ENCODE data around the gene PRDM12. TPM values are rescaled to one million over a fixed set of nuclear protein-coding genes. Genes with fewer than 3 reads are reported as not detected.

The PRDM12 gene
- total RNA-seq, 1 experiment from 2014 or later, result not detected

DNA sequence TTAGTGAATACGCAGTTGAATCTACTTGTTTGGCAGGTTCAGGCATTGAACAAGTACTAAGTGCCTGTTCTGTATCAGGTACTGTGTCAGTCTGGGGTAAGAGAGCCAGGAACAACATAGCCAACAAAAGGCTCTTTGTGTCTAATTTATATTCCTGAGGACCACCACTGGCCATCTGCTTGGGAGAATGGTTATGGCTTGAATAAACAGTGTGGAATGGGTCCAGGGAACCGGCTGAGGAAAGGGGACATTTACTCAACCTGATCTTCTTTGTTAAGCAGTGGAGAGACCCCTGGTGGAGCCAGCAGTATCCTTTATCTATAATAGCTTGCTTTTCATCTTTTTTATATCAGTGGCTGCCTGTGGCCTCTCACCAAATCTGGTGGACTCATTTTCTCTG, 67.7 kb downstream of the PRDM12 start:
- Histone ChIP-seq H3K23me2 (ENCODE audit: insufficient read length, low read depth, low read length, poor library complexity, severe bottlenecking) (no peaks in the 10 kb centered on the region), H2AK5ac (ENCODE audit: insufficient read length, low read length) (no peak overlapping the region), H3K79me1 (ENCODE audit: insufficient read depth, low read depth, low read length, poor library complexity, severe bottlenecking) (peaks cover 2% of the 10 kb centered on the region), H3K4ac (ENCODE audit: low read depth, low read length) (no peak overlapping the region), H2BK20ac (ENCODE audit: low read depth, low read length, poor library complexity, severe bottlenecking) (no peak overlapping the region), H4K20me1 (ENCODE audit: control insufficient read depth, insufficient read depth, insufficient read length) (no peaks in the 10 kb centered on the region), H3T11ph (ENCODE audit: low read length) (no peak overlapping the region), H3K27me3 (ENCODE audit: insufficient read depth, low read length) (no peaks in the 10 kb centered on the region), H2BK15ac (ENCODE audit: low read depth, low read length) (no peak overlapping the region), H4K8ac (replicated peaks; ENCODE audit: insufficient read length, low read depth, low read length) (no peak overlapping the region), H3K4me1 (ENCODE audit: insufficient read depth, low read length) (no peaks in the 10 kb centered on the region; the same call in 1 of the 2 replicates), H3K79me2 (ENCODE audit: insufficient read depth, low read length) (peaks cover 1% of the 10 kb centered on the region; the same call in 1 of the 2 replicates), H3K4me2 (ENCODE audit: insufficient read depth, insufficient read length, low read length) (no peak overlapping the region), H2BK120ac (ENCODE audit: low read depth, low read length, poor library complexity, severe bottlenecking) (no peak overlapping the region), H3K18ac (ENCODE audit: insufficient read length, low read depth, low read length) (no peak overlapping the region), H3K56ac (ENCODE audit: insufficient read length, low read depth, low read length) (no peak overlapping the region), H2BK12ac (ENCODE audit: insufficient read length, low read depth, low read length) (no peak overlapping the region), H4K91ac (ENCODE audit: insufficient read length, low read depth, low read length) (no peak overlapping the region), H3K23ac (ENCODE audit: insufficient read length, low read depth, low read length) (no peak overlapping the region), H4K5ac (ENCODE audit: insufficient read length, low read depth, low read length) (no peak overlapping the region), H3K9ac (ENCODE audit: extremely low read depth, insufficient read length, low read length) (no peak overlapping the region), H3K27ac (ENCODE audit: insufficient read length, low read depth, low read length) (no peak overlapping the region), H2BK5ac (ENCODE audit: insufficient read length, low read length) (no peak overlapping the region), H2AFZ (ENCODE audit: low read length) (no peak overlapping the region), H3K14ac (ENCODE audit: insufficient read depth, low read length) (no peak overlapping the region), H3K9me3 (ENCODE audit: control insufficient read depth, low read depth, low read length) (no peaks in the 10 kb centered on the region)
- TF ChIP-seq, protein P1, sequence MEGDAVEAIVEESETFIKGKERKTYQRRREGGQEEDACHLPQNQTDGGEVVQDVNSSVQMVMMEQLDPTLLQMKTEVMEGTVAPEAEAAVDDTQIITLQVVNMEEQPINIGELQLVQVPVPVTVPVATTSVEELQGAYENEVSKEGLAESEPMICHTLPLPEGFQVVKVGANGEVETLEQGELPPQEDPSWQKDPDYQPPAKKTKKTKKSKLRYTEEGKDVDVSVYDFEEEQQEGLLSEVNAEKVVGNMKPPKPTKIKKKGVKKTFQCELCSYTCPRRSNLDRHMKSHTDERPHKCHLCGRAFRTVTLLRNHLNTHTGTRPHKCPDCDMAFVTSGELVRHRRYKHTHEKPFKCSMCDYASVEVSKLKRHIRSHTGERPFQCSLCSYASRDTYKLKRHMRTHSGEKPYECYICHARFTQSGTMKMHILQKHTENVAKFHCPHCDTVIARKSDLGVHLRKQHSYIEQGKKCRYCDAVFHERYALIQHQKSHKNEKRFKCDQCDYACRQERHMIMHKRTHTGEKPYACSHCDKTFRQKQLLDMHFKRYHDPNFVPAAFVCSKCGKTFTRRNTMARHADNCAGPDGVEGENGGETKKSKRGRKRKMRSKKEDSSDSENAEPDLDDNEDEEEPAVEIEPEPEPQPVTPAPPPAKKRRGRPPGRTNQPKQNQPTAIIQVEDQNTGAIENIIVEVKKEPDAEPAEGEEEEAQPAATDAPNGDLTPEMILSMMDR (conservative IDR thresholded peaks at IDR 0.05), result peak; percentile 44; the same call in 2 of the 3 replicates
- Mint-ChIP-seq H3K27ac (no peak overlapping the region), H3K4me1 (peaks cover 17% of the 10 kb centered on the region in 2 experiments), H3K27me3 (ENCODE audit: low read depth) (no peaks in the 10 kb centered on the region), H3K36me3 (ENCODE audit: insufficient read depth in 1 of 3, low read depth in 3 of 3) (peaks cover 3 to 9% (median 3%) of the 10 kb centered on the region in 3 experiments; a peak in 5 of 7 replicates), H3K9me3 (peaks cover 4% of the 10 kb centered on the region in 2 experiments; a peak in 4 of 5 replicates), H3K4me3 (no peak overlapping the region)
- no peak for DNase-seq
- WGBS (ENCODE audit: extremely low coverage, insufficient read length, low lambda C conversion rate), result no CpG with 5 or more reads among the region's 2 CpGs

Small RNAs within 50 kb of the gene (microRNA-seq; reads per million reads assigned to microRNA genes)
- not detected for gene MIR6856 (ENCODE audit: borderline microRNAs expressed)

Other genes with a start within 250 kb of the PRDM12 start
- gene ASS1, start 219.6 kb upstream of the PRDM12 start, total RNA-seq (2021), result 118 and 122 TPM in 2 replicates
- gene FUBP3, start 85.0 kb upstream of the PRDM12 start, total RNA-seq (2021), result 78.6 and 83.5 TPM in 2 replicates
- gene EXOSC2, start 29.2 kb downstream of the PRDM12 start, total RNA-seq (2021), result 92.0 and 94.5 TPM in 2 replicates
- 79.4 and 83.6 TPM in 2 replicates for gene ABL1, start 170.7 kb downstream of the PRDM12 start, total RNA-seq (2021)
- gene QRFP, start 232.2 kb downstream of the PRDM12 start, total RNA-seq (2021), result not detected in 2 replicates